Measurements from ENCODE around the gene KCNH4.

- TF ChIP-seq CTCF (IDR thresholded peaks at IDR 0.05) (no peak), EZH2 (IDR thresholded peaks at IDR 0.05) (no peak), EZH2phosphoT487 (IDR thresholded peaks at IDR 0.05) (no peak)
Measured at GRCh38 chr17:42179335-42179734, 1.6 kb downstream of the KCNH4 start.
